Spinal cord (tissue), 10 donors: ENCODE data around the gene AEBP1. TPM values are rescaled to one million over a fixed set of nuclear protein-coding genes. Genes with fewer than 3 reads are reported as not detected.

ENCODE experiments used
- DNase-seq, 6 donors: peaks; one replicate each; pipeline versions ENCODE4 v3.0.0 to v3.0.0-alpha.2; 2013 to 2015; ENCODE audit warnings: low spot score in 6 of 6, low read depth in 4 of 6
- H3K27ac ChIP-seq: one replicate; pipeline ENCODE4 v1.5.1; 2013; ENCODE audit warnings: low read depth, low read length, control low read depth
- H3K27me3 ChIP-seq: one replicate; pipeline ENCODE4 v1.6.1; 2013; ENCODE audit warnings: low read length; ENCODE audit not compliant: control insufficient read depth, insufficient read depth
- H3K36me3 ChIP-seq: one replicate; pipeline ENCODE4 v1.6.1; 2013; ENCODE audit warnings: low read length; ENCODE audit not compliant: control insufficient read depth, insufficient read depth
- H3K4me1 ChIP-seq: one replicate; pipeline ENCODE4 v1.6.1; 2013; ENCODE audit warnings: low read length; ENCODE audit not compliant: control insufficient read depth, insufficient read depth
- H3K4me3 ChIP-seq: one replicate; pipeline ENCODE4 v1.5.1; 2013; ENCODE audit warnings: low read depth, low read length, control low read depth
- H3K9me3 ChIP-seq: one replicate; pipeline ENCODE4 v1.6.1; 2013; ENCODE audit warnings: low read length; ENCODE audit not compliant: control insufficient read depth, insufficient read depth
- WGBS: methylation state at CpG from one replicate; pipeline ENCODE4 v1.1.5; 2013; ENCODE audit warnings: missing lambda C conversion rate; ENCODE audit not compliant: insufficient coverage; 5-methylcytosine and 5-hydroxymethylcytosine counted together
- polyA plus RNA-seq, 2 donors: library from polyadenylated mRNA; unstranded; fragments of 120-200 nt; gene quantifications; one replicate each; pipeline ENCODE4 v1.2.1, GENCODE V29; 2013; ENCODE audit not compliant: insufficient read length in 2 of 2
- small RNA-seq: library from RNA; depleted of rRNA; stranded (forward); fragments of <200 nt; gene quantifications from one replicate; pipeline ENCODE3, GENCODE V24; 2014; ENCODE audit warnings: low replicate concordance
- total RNA-seq, 2 donors: library from RNA; depleted of rRNA in 1 of 2; stranded (reverse); fragments of 120-200 nt in 1 of 2; fragments of >200 nt in 1 of 2; gene quantifications; one replicate each; pipeline versions ENCODE4 v1.2.3 to v1.2.4, GENCODE V29; 2013 to 2014
- donor health status: healthy.

AEBP1 gene
- total and polyA plus RNA-seq, 4 donors, result 39.9 to 102 (median 72.2) TPM

DNA sequence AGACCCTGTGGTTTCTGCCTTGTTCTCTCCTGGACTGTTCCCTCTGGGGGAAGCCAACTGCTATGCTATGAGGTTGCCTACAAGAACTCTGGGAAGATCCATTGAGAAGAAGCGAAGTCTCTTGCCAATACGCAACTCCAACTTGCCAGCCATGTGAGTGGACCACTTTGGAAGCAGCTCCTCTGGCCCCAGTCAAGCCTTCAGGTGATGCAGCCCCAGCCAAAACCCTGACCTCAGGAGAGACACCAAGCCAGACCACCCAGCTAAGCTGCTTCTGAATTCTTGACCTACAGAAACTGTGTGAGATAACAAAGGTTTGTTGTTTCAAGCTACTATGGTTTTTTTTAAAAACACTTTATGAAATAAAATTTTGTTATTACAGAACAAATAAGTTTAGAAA is 57.2 kb downstream of the AEBP1 start:
- no peaks in the 10 kb centered on the region for H3K36me3 ChIP-seq
- WGBS, result 100% methylated on average over 2 of the region's 2 CpGs

GRCh38 chr7:44162179-44162578 is 58.0 kb downstream of the AEBP1 start:
- DNase-seq, result no peak
- Histone ChIP-seq H3K4me1 (peaks cover 12% of the 10 kb centered on the region), H3K9me3 (no peaks in the 10 kb centered on the region), H3K27ac (no peak overlapping the region), H3K4me3 (no peak overlapping the region), H3K36me3 (no peaks in the 10 kb centered on the region), H3K27me3 (no peaks in the 10 kb centered on the region)
- 89% methylated on average over 4 of the region's 4 CpGs for WGBS

More for the DNA sequence above, 57.2 kb downstream of the AEBP1 start:
- Histone ChIP-seq H3K27me3 (no peaks in the 10 kb centered on the region), H3K9me3 (no peaks in the 10 kb centered on the region), H3K4me3 (no peak overlapping the region), H3K27ac (no peak overlapping the region), H3K4me1 (peaks cover 12% of the 10 kb centered on the region)
- no peak for DNase-seq

DNA sequence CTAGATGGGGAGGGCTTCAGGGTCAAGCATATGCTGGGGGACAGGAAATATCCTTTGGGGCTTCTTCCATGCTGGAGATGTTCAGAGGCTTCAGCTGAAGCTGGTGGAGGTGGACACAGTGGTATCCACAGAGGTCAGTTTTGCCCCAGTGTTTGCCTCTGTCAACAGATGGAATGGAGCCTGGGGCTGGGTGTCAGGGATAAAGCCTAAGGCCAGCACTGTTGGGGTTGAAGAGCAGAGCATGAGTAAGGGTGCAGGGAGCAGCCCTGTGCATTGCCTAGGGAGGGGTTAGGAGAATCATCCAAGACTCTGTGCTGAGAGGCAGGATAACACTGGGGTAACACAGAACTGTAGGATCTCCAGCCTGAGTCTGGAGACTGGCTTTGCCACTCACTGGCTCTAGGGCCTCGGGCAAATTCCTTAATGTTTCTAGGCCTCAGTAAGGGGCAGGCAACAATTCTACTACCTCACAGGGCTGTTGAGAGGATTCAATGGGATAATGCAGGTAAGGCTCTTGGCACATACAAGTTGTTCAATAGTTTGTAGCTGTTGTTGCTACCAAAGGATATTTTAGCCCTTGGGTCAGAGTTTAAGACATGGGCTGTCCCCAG is 58.7 kb downstream of the AEBP1 start:
- no CpG with 5 or more reads among the region's 1 CpG for WGBS
- H3K36me3 ChIP-seq, result no peaks in the 10 kb centered on the region

DNA sequence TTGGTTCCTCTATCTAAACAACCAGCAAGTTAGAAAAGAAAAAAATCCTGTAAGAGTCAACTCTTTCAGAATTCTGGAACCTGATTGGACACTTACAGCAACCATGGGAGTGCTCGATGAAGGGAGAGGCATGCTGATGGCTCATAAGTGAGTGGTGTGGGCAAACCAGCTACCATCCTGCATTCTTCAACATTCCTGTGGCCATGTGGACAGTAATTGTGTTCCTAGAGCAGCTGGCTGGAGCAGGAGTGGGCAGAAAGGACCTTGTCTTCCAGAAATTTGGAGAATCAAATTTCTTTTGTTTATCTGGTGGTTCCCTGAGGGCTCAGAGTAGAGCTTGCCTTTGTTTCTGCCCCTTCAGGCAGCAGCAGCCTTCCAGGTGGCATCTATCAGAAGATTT is 59.4 kb downstream of the AEBP1 start:
- no peaks in the 10 kb centered on the region for H3K36me3 ChIP-seq
- peaks cover 3% of the 10 kb centered on the region for H3K4me1 ChIP-seq
- 80% methylated on average over 1 of the region's 1 CpG for WGBS
- DNase-seq, result no peak
- no peak overlapping the region for H3K4me3 ChIP-seq
- H3K9me3 ChIP-seq, result no peaks in the 10 kb centered on the region
- H3K27ac ChIP-seq, result no peak overlapping the region
- H3K27me3 ChIP-seq, result no peaks in the 10 kb centered on the region

More for the DNA sequence above, 58.7 kb downstream of the AEBP1 start:
- no peak for DNase-seq
- no peaks in the 10 kb centered on the region for H3K27me3 ChIP-seq
- H3K9me3 ChIP-seq, result no peaks in the 10 kb centered on the region
- H3K27ac ChIP-seq, result no peak overlapping the region
- no peak overlapping the region for H3K4me3 ChIP-seq
- peaks cover 9% of the 10 kb centered on the region for H3K4me1 ChIP-seq

Small RNA genes within 50 kb of the gene (small RNA-seq; reads per million reads assigned to genes)
- not detected for gene RNA5SP230

Other genes with a start within 250 kb of the AEBP1 start
- gene MRPS24, start 234.8 kb upstream of the AEBP1 start, total RNA-seq, result 100 to 1,000 TPM in 1 of 2 donors, 10 to 100 TPM in 1; 26.7 to 103 TPM
- gene MRPS24, start 234.8 kb upstream of the AEBP1 start, polyA plus RNA-seq, result 100 to 1,000 TPM; 106 to 108 TPM
- 10 to 100 TPM; 26.4 to 33.5 TPM for gene URGCP, start 197.7 kb upstream of the AEBP1 start, total RNA-seq
- 10 to 100 TPM; 36.8 to 44.3 TPM for gene URGCP, start 197.7 kb upstream of the AEBP1 start, polyA plus RNA-seq
- gene UBE2D4, start 177.9 kb upstream of the AEBP1 start, total RNA-seq, result 10 to 100 TPM; 20.7 to 30.9 TPM
- gene UBE2D4, start 177.9 kb upstream of the AEBP1 start, polyA plus RNA-seq, result 10 to 100 TPM; 41.9 to 42.0 TPM
- under 1 TPM in 1 of 2 donors, not detected in 1; 0.10 TPM for gene SPDYE1, start 106.4 kb upstream of the AEBP1 start, total RNA-seq
- 1 to 10 TPM in 1 of 2 donors, under 1 TPM in 1; 0.33 to 4.1 TPM for gene SPDYE1, start 106.4 kb upstream of the AEBP1 start, polyA plus RNA-seq
- 10 to 100 TPM; 46.5 to 93.2 TPM for gene DBNL, start 59.6 kb upstream of the AEBP1 start, total RNA-seq
- gene DBNL, start 59.6 kb upstream of the AEBP1 start, polyA plus RNA-seq, result 10 to 100 TPM; 84.8 to 90.3 TPM
- gene PGAM2, start 38.8 kb upstream of the AEBP1 start, total RNA-seq, result 10 to 100 TPM in 1 of 2 donors, 1 to 10 TPM in 1; 3.5 to 10.7 TPM
- gene PGAM2, start 38.8 kb upstream of the AEBP1 start, polyA plus RNA-seq, result 10 to 100 TPM; 13.3 to 13.6 TPM
- 10 to 100 TPM in 1 of 2 donors, 1 to 10 TPM in 1; 8.8 to 16.3 TPM for gene POLM, start 21.8 kb upstream of the AEBP1 start, total RNA-seq
- gene POLM, start 21.8 kb upstream of the AEBP1 start, polyA plus RNA-seq, result 10 to 100 TPM; 14.4 to 22.6 TPM
- gene POLD2, start 19.2 kb downstream of the AEBP1 start, total RNA-seq, result 10 to 100 TPM; 40.7 to 94.7 TPM
- gene POLD2, start 19.2 kb downstream of the AEBP1 start, polyA plus RNA-seq, result 100 to 1,000 TPM; 106 to 115 TPM
- under 1 TPM in 1 of 2 donors, not detected in 1; 0.66 TPM for gene MYL7, start 37.0 kb downstream of the AEBP1 start, total RNA-seq
- 1 to 10 TPM; 2.2 to 4.5 TPM for gene MYL7, start 37.0 kb downstream of the AEBP1 start, polyA plus RNA-seq
- gene GCK, start 85.1 kb downstream of the AEBP1 start, total RNA-seq, result 1 to 10 TPM; 4.8 to 5.1 TPM
- 10 to 100 TPM; 13.9 to 14.0 TPM for gene GCK, start 85.1 kb downstream of the AEBP1 start, polyA plus RNA-seq
- 10 to 100 TPM; 48.0 to 51.6 TPM for gene YKT6, start 96.6 kb downstream of the AEBP1 start, total RNA-seq
- 100 to 1,000 TPM; 106 to 115 TPM for gene YKT6, start 96.6 kb downstream of the AEBP1 start, polyA plus RNA-seq
- gene CAMK2B, start 221.2 kb downstream of the AEBP1 start, total RNA-seq, result 10 to 100 TPM; 21.9 to 60.2 TPM
- gene CAMK2B, start 221.2 kb downstream of the AEBP1 start, polyA plus RNA-seq, result 100 to 1,000 TPM; 132 to 145 TPM